Breast epithelium (tissue), 4 donors: ENCODE data around the gene SLC27A2. TPM values are rescaled to one million over a fixed set of nuclear protein-coding genes. Genes with fewer than 3 reads are reported as not detected.

ENCODE experiments used
- DNase-seq, 2 donors: peaks; one replicate each; pipeline ENCODE4 v3.0.0-alpha.2; 2019; ENCODE audit warnings: low spot score in 2 of 2
- H3K27ac ChIP-seq, 2 donors: fragments of 200-600 bp; sonication (generic) in 1 of 2; one replicate each; pipeline ENCODE4 v1.5.1; 2016 to 2019; ENCODE audit warnings: mild to moderate bottlenecking in 1 of 2
- H3K27me3 ChIP-seq, 2 donors: fragments of 200-600 bp; sonication (generic) in 1 of 2; one replicate each; pipeline versions ENCODE4 v1.5.1 to v1.6.0; 2017 to 2019; ENCODE audit warnings: control low read depth in 1 of 2, mild to moderate bottlenecking in 1 of 2
- H3K36me3 ChIP-seq: fragments of 200-600 bp; one replicate; pipeline ENCODE4 v1.5.1; 2019
- H3K4me1 ChIP-seq, 2 donors: fragments of 200-600 bp; sonication (generic); one replicate each; pipeline ENCODE4 v1.5.1; 2016 to 2019; ENCODE audit warnings: control low read depth in 1 of 2
- H3K4me3 ChIP-seq, 3 donors: fragments of 200-600 bp; sonication (generic); 1 replicate in 2 of 3; 2 replicates in 1 of 3; pipeline ENCODE4 v1.5.1; 2016 to 2019; ENCODE audit warnings: mild to moderate bottlenecking in 3 of 3, moderate library complexity in 2 of 3
- H3K9me3 ChIP-seq, 2 donors: fragments of 200-600 bp; sonication (generic) in 1 of 2; one replicate each; pipeline ENCODE4 v1.5.1; 2016 to 2019; ENCODE audit warnings: control low read depth in 1 of 2
- CTCF ChIP-seq, 3 donors: fragments of 450-650 bp; IDR thresholded peaks; one replicate each; pipeline ENCODE4 v1.5.1; 2016 to 2017; ENCODE audit warnings: antibody characterized with exemption in 3 of 3, mild to moderate bottlenecking in 3 of 3, moderate library complexity in 3 of 3
- POLR2A ChIP-seq: fragments of 450-650 bp; IDR thresholded peaks from one replicate; pipeline ENCODE4 v1.6.1; 2016; ENCODE audit warnings: antibody characterized with exemption, mild to moderate bottlenecking, moderate library complexity
- POLR2AphosphoS5 ChIP-seq, 3 donors: sonication (generic); formaldehyde crosslinking; IDR thresholded peaks; one replicate each; pipeline ENCODE4 v1.6.1; 2017; ENCODE audit warnings: antibody characterized with exemption in 3 of 3
- intact Hi-C: fragments of 100-400 bp; cut with DNase I; formaldehyde crosslinking; loops from one replicate; pipeline ENCODE4 v1.15.1; 2023; ENCODE audit warnings: low total_unique reads
- total RNA-seq, 3 donors: library from RNA; depleted of rRNA; stranded (reverse); fragments of >200 nt; gene quantifications; one replicate each; pipeline ENCODE4 v1.1.0, GENCODE V29; 2016

The SLC27A2 gene
- total RNA-seq, 3 donors from 2014 or later, result 0.96 to 5.6 (median 3.5) TPM

GRCh38 chr15:50137893-50138292, 44.1 kb upstream of the SLC27A2 start:
- Histone ChIP-seq H3K4me3 (no peak overlapping the region), H3K4me1 (no peaks in the 10 kb centered on the region), H3K36me3 (no peaks in the 10 kb centered on the region), H3K27me3 (no peaks in the 10 kb centered on the region), H3K27ac (no peak overlapping the region), H3K9me3 (no peaks in the 10 kb centered on the region)
- no peak for TF ChIP-seq CTCF (IDR thresholded peaks at IDR 0.05)
- no peak for TF ChIP-seq POLR2A
- TF ChIP-seq POLR2AphosphoS5 (IDR thresholded peaks at IDR 0.05), result no peak
- intact Hi-C loops, result loop anchor here (2.0 kb wide), 1 partner anchor 29 kb away; no protein-coding TSS in a partner anchor
- no peak for DNase-seq

- DNase-seq, result no peak
- Histone ChIP-seq H3K4me1 (no peaks in the 10 kb centered on the region), H3K27me3 (no peaks in the 10 kb centered on the region), H3K9me3 (no peaks in the 10 kb centered on the region), H3K27ac (no peak overlapping the region), H3K4me3 (no peak overlapping the region), H3K36me3 (no peaks in the 10 kb centered on the region)
- TF ChIP-seq CTCF (IDR thresholded peaks at IDR 0.05) (peak in 1 of 3 donors; percentile 7), POLR2AphosphoS5 (IDR thresholded peaks at IDR 0.05) (no peak), POLR2A (no peak)
- intact Hi-C loops, result no loop called here
Measured at GRCh38 chr15:50138391-50138790, 43.6 kb upstream of the SLC27A2 start.

GRCh38 chr15:50140098-50140497, 41.9 kb upstream of the SLC27A2 start:
- DNase-seq, result no peak
- Histone ChIP-seq H3K27me3 (no peaks in the 10 kb centered on the region), H3K27ac (no peak overlapping the region), H3K4me3 (no peak overlapping the region), H3K9me3 (no peaks in the 10 kb centered on the region), H3K4me1 (no peaks in the 10 kb centered on the region), H3K36me3 (no peaks in the 10 kb centered on the region)
- intact Hi-C loops, result no loop called here
- TF ChIP-seq CTCF (IDR thresholded peaks at IDR 0.05) (no peak), POLR2AphosphoS5 (IDR thresholded peaks at IDR 0.05) (no peak), POLR2A (no peak)

GRCh38 chr15:50140983-50141382, 41.0 kb upstream of the SLC27A2 start:
- H3K4me1 ChIP-seq, result no peaks in the 10 kb centered on the region
- intact Hi-C loops, result no loop called here

GRCh38 chr15:50141856-50142255, 40.1 kb upstream of the SLC27A2 start:
- intact Hi-C loops, result no loop called here
- Histone ChIP-seq H3K9me3 (no peaks in the 10 kb centered on the region), H3K4me3 (no peak overlapping the region), H3K27me3 (no peaks in the 10 kb centered on the region), H3K4me1 (no peaks in the 10 kb centered on the region), H3K36me3 (no peaks in the 10 kb centered on the region), H3K27ac (no peak overlapping the region)
- no peak for DNase-seq
- no peak for TF ChIP-seq POLR2AphosphoS5 (IDR thresholded peaks at IDR 0.05)
- TF ChIP-seq POLR2A, result no peak
- TF ChIP-seq CTCF (IDR thresholded peaks at IDR 0.05), result no peak

More at GRCh38 chr15:50140983-50141382, 41.0 kb upstream of the SLC27A2 start:
- TF ChIP-seq POLR2A (no peak), CTCF (IDR thresholded peaks at IDR 0.05) (no peak), POLR2AphosphoS5 (IDR thresholded peaks at IDR 0.05) (no peak)
- no peak overlapping the region for H3K4me3 ChIP-seq
- no peaks in the 10 kb centered on the region for H3K9me3 ChIP-seq
- no peaks in the 10 kb centered on the region for H3K36me3 ChIP-seq
- no peak overlapping the region for H3K27ac ChIP-seq
- H3K27me3 ChIP-seq, result no peaks in the 10 kb centered on the region
- DNase-seq, result no peak
